HUES64 (cell line): Measurements from ENCODE around the gene TMBIM4.

Source experiments
- H3K27ac ChIP-seq: 2 replicates; pipeline ENCODE4 v1.7.0; 2013; ENCODE audit warnings: low read depth, low read length, inconsistent platforms
- H3K27me3 ChIP-seq: 2 replicates; pipeline ENCODE4 v1.6.1; 2013; ENCODE audit warnings: mild to moderate bottlenecking, low read length; ENCODE audit not compliant: insufficient read depth
- H3K36me3 ChIP-seq: 2 replicates; pipeline ENCODE4 v1.6.1; 2013; ENCODE audit warnings: mild to moderate bottlenecking, low read length; ENCODE audit not compliant: insufficient read depth
- H3K4me1 ChIP-seq: 2 replicates; pipeline ENCODE4 v1.6.1; 2013; ENCODE audit warnings: mild to moderate bottlenecking, low read length, moderate library complexity; ENCODE audit not compliant: insufficient read depth
- H3K4me3 ChIP-seq: 2 replicates; pipeline ENCODE4 v1.5.1; 2013; ENCODE audit warnings: mild to moderate bottlenecking, low read length, moderate library complexity
- H3K9ac ChIP-seq: 2 replicates; pipeline ENCODE4 v1.6.1; 2013; ENCODE audit warnings: mild to moderate bottlenecking, low read depth, low read length
- H3K9me3 ChIP-seq: 2 replicates; pipeline ENCODE4 v1.6.1; 2013; ENCODE audit warnings: low read depth, low read length; ENCODE audit not compliant: insufficient read depth
- WGBS: fragments of 150-250, 120-280 bp; methylation state at CpG from one replicate; pipeline ENCODE4 v1.1.7; 2013; ENCODE audit warnings: missing lambda C conversion rate; 5-methylcytosine and 5-hydroxymethylcytosine counted together

Gene TMBIM4

DNA sequence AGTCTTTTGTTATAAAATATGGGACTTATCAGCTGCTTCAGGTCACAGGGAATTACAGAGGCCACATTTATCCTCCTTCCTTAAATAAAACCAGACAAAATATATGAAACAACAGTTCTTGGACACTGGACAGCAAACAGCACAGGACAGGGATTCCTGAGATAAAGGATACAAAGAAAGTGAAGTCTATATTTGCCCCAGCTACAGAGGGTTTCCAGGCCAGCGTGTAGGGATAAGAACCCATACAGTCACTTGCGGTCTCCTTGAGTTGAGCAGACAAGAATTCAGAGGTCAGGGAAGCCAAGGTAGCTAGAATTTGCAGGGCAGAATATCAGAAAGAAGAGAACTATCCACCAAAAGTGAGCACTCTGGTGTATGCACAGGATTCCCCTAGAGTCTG is 30.5 kb downstream of the TMBIM4 start:
- Histone ChIP-seq H3K27ac (no peak overlapping the region), H3K9ac (no peak overlapping the region), H3K4me3 (no peak overlapping the region), H3K36me3 (peaks cover 54% of the 10 kb centered on the region), H3K4me1 (no peaks in the 10 kb centered on the region), H3K27me3 (no peaks in the 10 kb centered on the region), H3K9me3 (peaks cover 27% of the 10 kb centered on the region)
- 97% methylated on average over 2 of the region's 2 CpGs for WGBS

GRCh38 chr12:66137937-66138336 is 31.9 kb downstream of the TMBIM4 start:
- H3K4me1 ChIP-seq = no peaks in the 10 kb centered on the region
- 100% methylated on average over 2 of the region's 3 CpGs for WGBS
- H3K27me3 ChIP-seq = no peaks in the 10 kb centered on the region
- no peak overlapping the region for H3K4me3 ChIP-seq
- H3K36me3 ChIP-seq = peaks cover 59% of the 10 kb centered on the region
- H3K9ac ChIP-seq = no peak overlapping the region
- H3K9me3 ChIP-seq = peaks cover 27% of the 10 kb centered on the region
- H3K27ac ChIP-seq = no peak overlapping the region

GRCh38 chr12:66132408-66132807 is 37.4 kb downstream of the TMBIM4 start:
- Histone ChIP-seq H3K36me3 (peaks cover 31% of the 10 kb centered on the region), H3K4me3 (peak overlapping the region; percentile 78), H3K27ac (peak overlapping the region; percentile 62), H3K4me1 (peaks cover 16% of the 10 kb centered on the region), H3K9ac (peak overlapping the region; percentile 40), H3K9me3 (no peaks in the 10 kb centered on the region), H3K27me3 (no peaks in the 10 kb centered on the region)

DNA sequence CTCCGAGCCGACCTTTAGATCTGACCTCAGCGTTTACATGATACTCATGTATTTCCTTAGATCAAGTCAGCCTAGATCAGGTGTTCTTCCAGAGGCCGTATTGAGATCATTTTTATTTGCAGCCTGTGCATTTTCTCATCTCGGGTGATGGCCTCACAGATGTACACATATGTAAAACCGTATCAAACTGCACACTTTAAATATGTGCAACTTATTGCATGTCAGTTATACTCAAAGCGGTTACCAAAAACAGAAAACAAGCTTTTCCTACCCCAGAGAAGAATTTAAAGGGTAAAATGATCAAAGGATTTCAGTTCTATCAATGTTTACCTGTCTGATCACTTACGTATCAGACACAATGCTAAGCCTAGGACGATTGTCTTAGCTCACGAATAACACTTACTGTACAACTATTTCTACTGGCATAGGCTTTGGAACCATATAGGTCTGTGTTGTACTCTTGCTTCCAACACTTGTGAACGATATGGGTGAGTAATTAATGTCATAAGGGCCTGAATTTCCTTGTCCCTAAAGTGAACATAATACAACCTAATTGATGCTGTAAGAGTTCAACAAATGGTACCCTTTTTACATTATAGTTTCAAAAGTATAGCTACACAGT is 38.6 kb downstream of the TMBIM4 start:
- WGBS = 3% methylated on average over 9 of the region's 11 CpGs
- Histone ChIP-seq H3K9ac (peak overlapping the region; percentile 83), H3K27ac (peak overlapping the region; percentile 87), H3K4me1 (peaks cover 16% of the 10 kb centered on the region), H3K4me3 (peak overlapping the region; percentile 78), H3K27me3 (no peaks in the 10 kb centered on the region), H3K36me3 (peaks cover 33% of the 10 kb centered on the region), H3K9me3 (no peaks in the 10 kb centered on the region)

- Histone ChIP-seq H3K4me1 (peaks cover 16% of the 10 kb centered on the region), H3K27ac (peak within 1 kb of the TSS; percentile 87), H3K36me3 (peaks cover 33% of the 10 kb centered on the region), H3K9me3 (no peaks in the 10 kb centered on the region), H3K4me3 (peak within 1 kb of the TSS; percentile 78), H3K9ac (peak within 1 kb of the TSS; percentile 83), H3K27me3 (no peaks in the 10 kb centered on the region)
- under 1% methylated on average over 49 of the region's 49 CpGs for WGBS
These were observed 39.3 kb downstream of the TMBIM4 start, which contains the start of gene LLPH for GRCh38 chr12:66130267-66131066. Gene LLPH, minus strand, starts transcription at chr12:66130750. Its CDS starts 1,644 bp downstream, at chr12:66129106.

- Histone ChIP-seq H3K27me3 (no peaks in the 10 kb centered on the region), H3K9me3 (no peaks in the 10 kb centered on the region), H3K36me3 (peaks cover 39% of the 10 kb centered on the region), H3K27ac (no peak overlapping the region), H3K9ac (peak overlapping the region; percentile 83), H3K4me1 (peaks cover 16% of the 10 kb centered on the region), H3K4me3 (peak overlapping the region; percentile 78)
- 3% methylated on average over 8 of the region's 8 CpGs for WGBS
These were observed 39.9 kb downstream of the TMBIM4 start for GRCh38 chr12:66129934-66130266.

- 100% methylated on average over 1 of the region's 1 CpG for WGBS
- Histone ChIP-seq H3K27ac (no peak overlapping the region), H3K27me3 (no peaks in the 10 kb centered on the region), H3K4me3 (no peak overlapping the region), H3K36me3 (peaks cover 56% of the 10 kb centered on the region), H3K9me3 (no peaks in the 10 kb centered on the region), H3K4me1 (peaks cover 14% of the 10 kb centered on the region), H3K9ac (no peak overlapping the region)
These were observed 42.1 kb downstream of the TMBIM4 start for GRCh38 chr12:66127650-66128049.

GRCh38 chr12:66120477-66120876 is 49.3 kb downstream of the TMBIM4 start:
- peaks cover 45% of the 10 kb centered on the region for H3K36me3 ChIP-seq
- no peak overlapping the region for H3K4me3 ChIP-seq
- H3K4me1 ChIP-seq = no peaks in the 10 kb centered on the region
- H3K27ac ChIP-seq = no peak overlapping the region
- no peaks in the 10 kb centered on the region for H3K9me3 ChIP-seq
- 100% methylated on average over 1 of the region's 1 CpG for WGBS
- H3K27me3 ChIP-seq = no peaks in the 10 kb centered on the region
- no peak overlapping the region for H3K9ac ChIP-seq

GRCh38 chr12:66119870-66120241 is 49.9 kb downstream of the TMBIM4 start:
- Histone ChIP-seq H3K4me3 (no peak overlapping the region), H3K27ac (no peak overlapping the region), H3K4me1 (no peaks in the 10 kb centered on the region), H3K36me3 (peaks cover 39% of the 10 kb centered on the region), H3K9me3 (no peaks in the 10 kb centered on the region), H3K9ac (no peak overlapping the region), H3K27me3 (no peaks in the 10 kb centered on the region)
- WGBS = 100% methylated on average over 1 of the region's 1 CpG

DNA sequence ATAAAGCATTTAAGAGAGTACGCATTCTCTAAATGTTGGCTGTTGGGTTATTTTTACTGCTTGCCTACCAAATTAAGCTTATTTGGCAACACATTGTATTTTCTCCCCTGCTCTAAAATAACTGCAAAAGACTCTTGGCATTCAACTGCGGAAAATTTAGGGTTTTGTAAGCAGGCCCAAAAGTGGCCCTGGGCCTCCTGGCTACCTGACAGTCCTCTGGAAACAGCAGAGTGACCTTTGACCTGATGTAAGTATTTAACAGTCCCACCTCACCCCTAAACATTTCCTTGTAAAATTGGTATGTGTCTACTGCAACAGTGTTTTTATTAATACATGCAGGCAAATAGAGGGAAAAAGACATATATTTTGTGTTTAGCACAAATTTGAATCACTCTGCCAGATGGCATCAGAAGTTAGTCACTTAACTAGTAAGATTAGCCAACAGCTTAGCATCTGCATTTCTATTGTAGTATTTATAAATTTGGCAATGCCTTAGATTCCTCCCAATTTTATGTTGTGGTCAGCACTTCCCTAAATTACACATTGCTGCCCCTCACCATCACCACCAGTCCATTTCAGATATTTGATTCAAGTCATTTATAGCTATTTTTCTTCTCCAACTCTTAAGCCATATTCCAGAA is 50.4 kb downstream of the TMBIM4 start:
- 97% methylated on average over 2 of the region's 2 CpGs for WGBS
- H3K9ac ChIP-seq = no peak overlapping the region

DNA sequence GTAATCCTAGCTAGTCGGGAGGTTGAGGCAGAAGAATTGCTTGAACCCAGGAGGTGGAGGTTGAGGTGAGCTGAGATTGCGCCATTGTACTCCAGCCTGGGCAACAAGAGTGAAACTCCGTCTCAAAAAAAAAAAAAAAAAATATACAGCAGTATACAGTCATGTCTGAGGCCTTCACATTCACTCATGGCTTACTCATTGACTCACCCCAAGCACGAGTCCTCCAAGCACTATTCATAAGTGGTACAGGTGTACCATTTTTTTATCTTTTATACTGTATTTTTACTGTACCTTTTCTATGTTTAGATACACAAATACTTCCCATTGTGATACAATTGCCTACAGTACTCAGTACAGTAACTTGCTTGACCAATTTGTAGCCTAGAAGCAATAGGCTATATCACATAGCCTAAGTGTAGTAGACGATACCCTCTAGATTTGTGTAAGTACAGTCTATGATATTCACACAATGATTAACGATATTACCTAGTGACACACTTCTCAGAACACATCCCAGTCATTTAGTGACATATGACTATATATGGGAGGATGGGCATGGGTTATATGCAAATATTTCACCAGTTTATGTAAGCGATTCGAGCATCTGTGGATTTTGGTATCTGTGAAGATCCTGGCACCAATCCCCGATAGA is 51.4 kb downstream of the TMBIM4 start:
- no peaks in the 10 kb centered on the region for H3K4me1 ChIP-seq
- H3K27ac ChIP-seq = no peak overlapping the region
- H3K4me3 ChIP-seq = no peak overlapping the region
- H3K36me3 ChIP-seq = peaks cover 24% of the 10 kb centered on the region
- WGBS = 98% methylated on average over 4 of the region's 9 CpGs
- H3K9me3 ChIP-seq = no peaks in the 10 kb centered on the region
- no peak overlapping the region for H3K9ac ChIP-seq
- no peaks in the 10 kb centered on the region for H3K27me3 ChIP-seq

More for the DNA sequence above, 50.4 kb downstream of the TMBIM4 start:
- H3K36me3 ChIP-seq = peaks cover 34% of the 10 kb centered on the region
- no peaks in the 10 kb centered on the region for H3K4me1 ChIP-seq
- H3K27ac ChIP-seq = no peak overlapping the region
- H3K27me3 ChIP-seq = no peaks in the 10 kb centered on the region
- H3K4me3 ChIP-seq = no peak overlapping the region
- no peaks in the 10 kb centered on the region for H3K9me3 ChIP-seq
